Measurements from ENCODE around the gene YTHDC2. TPM values are rescaled to one million over a fixed set of nuclear protein-coding genes. Genes with fewer than 3 reads are reported as not detected.
A peak's percentile ranks its signal among the peaks of the same experiment; 100 is the strongest.

Gene YTHDC2
- total and polyA plus RNA-seq, 8 donors, result 17.6 to 49.3 (median 40.5) TPM

DNA sequence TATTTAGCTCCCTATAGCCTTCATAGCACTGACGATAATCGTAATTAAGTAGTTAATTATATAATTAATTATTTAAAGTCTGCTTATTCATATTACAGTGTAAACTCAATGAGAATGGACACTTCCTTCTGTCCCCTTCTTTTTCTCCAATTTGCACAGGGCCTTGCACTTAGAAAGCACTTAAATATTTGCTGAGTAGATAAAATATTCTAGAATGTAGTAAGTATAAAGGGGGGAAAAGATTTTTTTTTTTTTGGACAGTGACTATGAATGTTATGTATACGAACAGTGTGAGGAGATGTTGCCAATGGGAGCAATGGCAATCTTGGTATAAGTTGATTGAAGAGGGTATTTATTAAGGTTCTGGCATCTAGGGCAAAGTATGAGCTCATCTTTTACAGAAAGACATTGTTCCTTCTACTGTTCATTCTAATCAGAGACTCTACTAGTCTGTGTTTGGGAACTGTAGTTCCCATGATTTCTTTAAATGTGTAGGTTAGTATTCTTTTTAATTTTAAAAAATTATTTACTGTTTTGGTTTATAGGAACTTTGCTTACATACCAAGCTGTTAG, 49.4 kb downstream of the YTHDC2 start:
- Histone ChIP-seq H3K27me3 (no peaks in the 10 kb centered on the region), H3K4me3 (no peak overlapping the region), H3K27ac (no peak overlapping the region), H3K36me3 (peaks cover 0 to 78% of the 10 kb centered on the region in 2 donors), H3K9me3 (no peaks in the 10 kb centered on the region), H3K4me1 (no peaks in the 10 kb centered on the region)
- no peak for ATAC-seq
- DNase-seq, result no peak
- intact Hi-C loops (cut with DNase I), result no loop called here
- TF ChIP-seq, protein P1, sequence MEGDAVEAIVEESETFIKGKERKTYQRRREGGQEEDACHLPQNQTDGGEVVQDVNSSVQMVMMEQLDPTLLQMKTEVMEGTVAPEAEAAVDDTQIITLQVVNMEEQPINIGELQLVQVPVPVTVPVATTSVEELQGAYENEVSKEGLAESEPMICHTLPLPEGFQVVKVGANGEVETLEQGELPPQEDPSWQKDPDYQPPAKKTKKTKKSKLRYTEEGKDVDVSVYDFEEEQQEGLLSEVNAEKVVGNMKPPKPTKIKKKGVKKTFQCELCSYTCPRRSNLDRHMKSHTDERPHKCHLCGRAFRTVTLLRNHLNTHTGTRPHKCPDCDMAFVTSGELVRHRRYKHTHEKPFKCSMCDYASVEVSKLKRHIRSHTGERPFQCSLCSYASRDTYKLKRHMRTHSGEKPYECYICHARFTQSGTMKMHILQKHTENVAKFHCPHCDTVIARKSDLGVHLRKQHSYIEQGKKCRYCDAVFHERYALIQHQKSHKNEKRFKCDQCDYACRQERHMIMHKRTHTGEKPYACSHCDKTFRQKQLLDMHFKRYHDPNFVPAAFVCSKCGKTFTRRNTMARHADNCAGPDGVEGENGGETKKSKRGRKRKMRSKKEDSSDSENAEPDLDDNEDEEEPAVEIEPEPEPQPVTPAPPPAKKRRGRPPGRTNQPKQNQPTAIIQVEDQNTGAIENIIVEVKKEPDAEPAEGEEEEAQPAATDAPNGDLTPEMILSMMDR (IDR thresholded peaks at IDR 0.05), result no peak

DNA sequence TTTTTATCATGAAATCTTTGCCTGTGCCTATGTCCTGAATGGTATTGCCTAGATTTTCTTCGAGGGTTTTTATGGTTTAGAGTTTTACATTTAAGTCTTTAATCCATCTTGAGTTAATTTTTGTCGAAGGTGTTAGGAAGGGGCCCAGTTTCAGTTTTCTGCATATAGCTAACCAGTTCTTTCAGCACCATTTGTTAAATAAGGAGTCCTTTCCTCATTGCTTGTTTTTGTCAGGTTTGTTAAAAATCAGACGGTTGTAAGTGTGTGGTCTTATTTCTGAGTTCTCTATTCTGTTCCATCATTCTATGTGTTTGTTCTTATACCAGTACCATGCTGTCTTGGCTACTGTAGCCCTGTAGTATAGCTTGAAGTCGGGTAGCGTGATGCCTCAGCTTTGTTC, 55.9 kb downstream of the YTHDC2 start:
- DNase-seq (no peak), ATAC-seq (no peak)
- H3K4me1 ChIP-seq, result no peaks in the 10 kb centered on the region
- TF ChIP-seq, protein P1 (IDR thresholded peaks at IDR 0.05), result no peak
- peaks cover 0 to 84% of the 10 kb centered on the region in 2 donors for H3K36me3 ChIP-seq
- intact Hi-C loops (cut with DNase I), result no loop called here
- no peak overlapping the region for H3K4me3 ChIP-seq
- H3K27me3 ChIP-seq, result no peaks in the 10 kb centered on the region
- peaks cover 0 to 3% of the 10 kb centered on the region in 2 donors for H3K9me3 ChIP-seq
- no peak overlapping the region for H3K27ac ChIP-seq

DNA sequence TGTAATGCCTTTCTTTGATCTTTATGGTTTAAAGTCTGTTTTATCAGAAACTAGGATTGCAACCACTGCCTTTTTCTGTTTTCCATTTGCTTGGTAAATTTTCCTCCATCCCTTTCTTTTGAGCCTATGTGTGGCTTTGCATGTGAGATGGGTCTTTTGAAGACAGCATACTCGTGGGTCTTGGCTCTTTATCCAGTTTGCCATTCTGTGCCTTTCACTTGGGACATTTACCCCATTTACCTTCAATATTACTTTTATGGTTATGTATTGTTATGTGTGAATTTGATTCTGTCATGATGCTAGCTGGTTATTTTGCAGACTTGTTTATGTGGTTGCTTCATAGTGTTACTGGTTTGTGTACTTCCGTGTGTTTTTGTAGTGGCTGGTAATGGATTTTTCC, 59.2 kb downstream of the YTHDC2 start:
- Histone ChIP-seq H3K27ac (no peak overlapping the region), H3K27me3 (no peaks in the 10 kb centered on the region), H3K4me3 (no peak overlapping the region), H3K4me1 (no peaks in the 10 kb centered on the region), H3K9me3 (peaks cover 0 to 3% of the 10 kb centered on the region in 2 donors), H3K36me3 (peaks cover 0 to 59% of the 10 kb centered on the region in 2 donors)
- intact Hi-C loops (cut with DNase I), result no loop called here
- DNase-seq, result no peak
- TF ChIP-seq, protein P1 (IDR thresholded peaks at IDR 0.05), result no peak
- no peak for ATAC-seq

DNA sequence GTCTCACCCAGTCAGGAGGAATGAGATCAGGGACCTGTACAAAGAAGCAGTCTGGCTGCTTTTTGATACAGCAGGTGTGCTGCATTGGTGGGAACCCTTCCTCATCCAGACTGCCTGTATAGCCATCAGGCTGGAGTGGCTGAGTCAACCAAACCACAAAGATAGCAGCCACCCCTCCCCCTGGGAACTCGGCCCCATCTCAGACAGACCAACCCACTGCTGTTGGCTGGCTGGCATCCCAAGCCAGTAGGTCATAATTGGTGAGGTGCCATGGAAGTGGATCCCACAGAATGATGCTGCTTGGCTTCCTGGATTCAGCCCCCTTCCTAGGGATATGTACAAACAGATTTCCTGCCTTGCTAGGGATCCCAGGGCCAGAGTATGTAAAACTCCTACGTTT, 60.9 kb downstream of the YTHDC2 start:
- intact Hi-C loops (cut with DNase I), result no loop called here
- TF ChIP-seq, protein P1 (IDR thresholded peaks at IDR 0.05), result no peak
- no peaks in the 10 kb centered on the region for H3K4me1 ChIP-seq
- peaks cover 0 to 3% of the 10 kb centered on the region in 2 donors for H3K9me3 ChIP-seq
- DNase-seq (peak in 1 of 4 donors; percentile 34), ATAC-seq (peak; percentile 80)
- no peak overlapping the region for H3K27ac ChIP-seq
- H3K27me3 ChIP-seq, result no peaks in the 10 kb centered on the region
- H3K4me3 ChIP-seq, result no peak overlapping the region
- H3K36me3 ChIP-seq, result peaks cover 0 to 43% of the 10 kb centered on the region in 2 donors

DNA sequence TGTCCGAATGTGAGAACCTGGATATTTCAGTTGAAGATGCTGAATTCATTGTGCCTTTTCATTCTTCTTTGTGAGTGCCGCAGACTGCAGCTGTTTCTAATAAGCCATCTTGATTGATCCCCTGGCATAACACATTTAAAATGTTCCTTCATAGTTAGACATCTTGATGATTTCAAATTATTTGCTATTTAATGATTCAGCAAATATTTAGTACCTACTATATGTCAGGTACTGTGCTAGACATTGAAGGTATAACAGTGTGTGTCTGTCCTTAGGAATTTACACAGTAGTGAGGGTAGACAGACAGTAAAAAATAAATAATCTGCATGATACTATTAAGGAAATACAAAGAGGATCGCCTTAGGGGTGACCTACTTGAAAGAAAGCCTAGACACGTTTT, 61.6 kb downstream of the YTHDC2 start:
- no peak for ATAC-seq
- Histone ChIP-seq H3K27me3 (no peaks in the 10 kb centered on the region), H3K4me1 (no peaks in the 10 kb centered on the region), H3K36me3 (peaks cover 0 to 43% of the 10 kb centered on the region in 2 donors), H3K27ac (no peak overlapping the region), H3K9me3 (peaks cover 0 to 3% of the 10 kb centered on the region in 2 donors), H3K4me3 (no peak overlapping the region)
- TF ChIP-seq, protein P1 (IDR thresholded peaks at IDR 0.05), result no peak
- intact Hi-C loops (cut with DNase I), result no loop called here
- DNase-seq, result no peak

Measured in left lung (tissue), 10 donors.